Right lobe of liver (tissue), 4 donors: ENCODE results near the gene ERN1.

Experiments used
- CTCF ChIP-seq, 4 donors: fragments of 200-600 bp in 3 of 4; fragments of 450-650 bp in 1 of 4; IDR thresholded peaks; one replicate each; pipeline versions ENCODE4 v1.5.1 to v1.8.0; 2016 to 2022; ENCODE audit warnings: antibody characterized with exemption in 4 of 4, mild to moderate bottlenecking in 2 of 4
- POLR2A ChIP-seq: fragments of 450-650 bp; IDR thresholded peaks from one replicate; pipeline ENCODE4 v1.6.1; 2017; ENCODE audit warnings: antibody characterized with exemption, mild to moderate bottlenecking
- donor health status: DM: no; HTN: no; CAD: no.
- donor health status: DM: no; HTN: no; CAD: no.
- donor health status: DM: no; HTN: yes; CAD: no.

- no peak for TF ChIP-seq CTCF (IDR thresholded peaks at IDR 0.05)
- TF ChIP-seq POLR2A, result peak; percentile 32
Observed at GRCh38 chr17:64084940-64085649, 44.8 kb downstream of the ERN1 start.
